Suprapubic skin (tissue), 3 donors: ENCODE measurements around the gene CDKN2B-AS1.

Source experiments
- POLR2A ChIP-seq, 2 donors: fragments of 450-650 bp; IDR thresholded peaks; one replicate each; pipeline ENCODE4 v1.6.1; 2017; ENCODE audit warnings: antibody characterized with exemption in 2 of 2, mild to moderate bottlenecking in 2 of 2, moderate library complexity in 2 of 2
- TF ChIP-seq, protein P1 (sequence below), 2 donors: fragments of 200-600 bp in 1 of 2; fragments of 450-650 bp in 1 of 2; sonication (generic) in 1 of 2; IDR thresholded peaks; one replicate each; pipeline ENCODE4 v1.5.1; 2016 to 2019; ENCODE audit warnings: antibody characterized with exemption in 2 of 2, mild to moderate bottlenecking in 1 of 2, moderate library complexity in 1 of 2

DNA sequence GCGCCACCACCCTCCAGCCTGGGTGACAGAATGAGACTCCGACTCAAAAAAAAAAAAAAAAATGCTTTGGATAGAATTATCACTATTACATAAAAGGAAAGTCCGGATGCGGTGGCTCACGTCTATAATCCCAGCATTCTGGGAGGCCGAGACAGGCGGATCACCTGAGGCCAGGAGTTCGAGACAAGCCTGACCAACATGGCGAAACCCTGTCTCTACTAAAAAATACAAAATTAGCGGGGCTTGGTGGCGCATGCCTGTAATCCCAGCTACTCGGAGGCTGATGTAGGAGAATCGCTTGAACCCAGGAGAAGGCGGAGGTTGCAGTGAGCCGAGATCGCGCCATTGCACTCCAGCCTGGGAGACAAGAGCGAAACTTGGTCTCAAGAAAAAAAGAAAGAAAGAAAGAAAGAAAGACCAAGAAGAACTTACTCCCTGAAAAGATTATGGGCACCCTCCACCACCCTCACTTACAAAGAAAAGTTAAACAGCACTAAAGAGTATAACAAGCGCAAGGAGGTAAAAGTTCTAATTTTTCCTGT lies 18.2 kb upstream of the CDKN2B-AS1 start:
- no peak for TF ChIP-seq POLR2A (IDR thresholded peaks at IDR 0.05)
- TF ChIP-seq, protein P1, sequence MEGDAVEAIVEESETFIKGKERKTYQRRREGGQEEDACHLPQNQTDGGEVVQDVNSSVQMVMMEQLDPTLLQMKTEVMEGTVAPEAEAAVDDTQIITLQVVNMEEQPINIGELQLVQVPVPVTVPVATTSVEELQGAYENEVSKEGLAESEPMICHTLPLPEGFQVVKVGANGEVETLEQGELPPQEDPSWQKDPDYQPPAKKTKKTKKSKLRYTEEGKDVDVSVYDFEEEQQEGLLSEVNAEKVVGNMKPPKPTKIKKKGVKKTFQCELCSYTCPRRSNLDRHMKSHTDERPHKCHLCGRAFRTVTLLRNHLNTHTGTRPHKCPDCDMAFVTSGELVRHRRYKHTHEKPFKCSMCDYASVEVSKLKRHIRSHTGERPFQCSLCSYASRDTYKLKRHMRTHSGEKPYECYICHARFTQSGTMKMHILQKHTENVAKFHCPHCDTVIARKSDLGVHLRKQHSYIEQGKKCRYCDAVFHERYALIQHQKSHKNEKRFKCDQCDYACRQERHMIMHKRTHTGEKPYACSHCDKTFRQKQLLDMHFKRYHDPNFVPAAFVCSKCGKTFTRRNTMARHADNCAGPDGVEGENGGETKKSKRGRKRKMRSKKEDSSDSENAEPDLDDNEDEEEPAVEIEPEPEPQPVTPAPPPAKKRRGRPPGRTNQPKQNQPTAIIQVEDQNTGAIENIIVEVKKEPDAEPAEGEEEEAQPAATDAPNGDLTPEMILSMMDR (IDR thresholded peaks at IDR 0.05): no peak
